HG02938 (cell line): ENCODE data around the gene AQP12A.

Source experiments
- ATAC-seq: cut with Tn5 transposase; IDR thresholded peaks from one replicate; pipeline ENCODE4 v1.9.1; 2021; ENCODE audit warnings: mild to moderate bottlenecking, moderate library complexity; ENCODE audit not compliant: unreplicated experiment

The AQP12A gene

GRCh38 chr2:240707043-240707756, 15.5 kb downstream of the AQP12A start:
- no peak for ATAC-seq

- no peak for ATAC-seq
Observed at GRCh38 chr2:240707821-240708220, 16.2 kb downstream of the AQP12A start.

- no peak for ATAC-seq
Observed at GRCh38 chr2:240708457-240708856, 16.8 kb downstream of the AQP12A start.

GRCh38 chr2:240711296-240711695, 19.6 kb downstream of the AQP12A start:
- ATAC-seq: no peak

- no peak for ATAC-seq
Observed at GRCh38 chr2:240711701-240712100, 20.0 kb downstream of the AQP12A start.

- ATAC-seq: no peak
Observed at GRCh38 chr2:240712121-240712520, 20.5 kb downstream of the AQP12A start.

GRCh38 chr2:240713071-240713927, 21.6 kb downstream of the AQP12A start:
- ATAC-seq: no peak

- no peak for ATAC-seq
Observed at GRCh38 chr2:240713928-240714746, 22.5 kb downstream of the AQP12A start.

GRCh38 chr2:240714747-240715725, 23.4 kb downstream of the AQP12A start:
- no peak for ATAC-seq

GRCh38 chr2:240716130-240716798, 24.6 kb downstream of the AQP12A start:
- ATAC-seq: no peak

GRCh38 chr2:240717181-240717641, 25.5 kb downstream of the AQP12A start:
- ATAC-seq: no peak

GRCh38 chr2:240717681-240718581, 26.3 kb downstream of the AQP12A start:
- ATAC-seq: no peak

- ATAC-seq: no peak
Observed at GRCh38 chr2:240718896-240719490, 27.3 kb downstream of the AQP12A start.

GRCh38 chr2:240719676-240720545, 28.2 kb downstream of the AQP12A start:
- no peak for ATAC-seq

- ATAC-seq: no peak
Observed at GRCh38 chr2:240720686-240721595, 29.3 kb downstream of the AQP12A start.

- no peak for ATAC-seq
Observed at GRCh38 chr2:240721596-240722180, 30.0 kb downstream of the AQP12A start.
